NCI-H128 (cell line): ENCODE measurements around the gene RNASEH2A.
"Not testable (repeated sequence)": the region's sequence is repeated elsewhere in the genome, so short reads cannot be mapped to it uniquely, and the experiment has no call there.

ENCODE experiments used
- DNase-seq: peaks from one replicate; lab custom pipeline; 2025; ENCODE audit not compliant: unreplicated experiment; lab: John Stamatoyannopoulos, UW

Gene RNASEH2A

GRCh38 chr19:12828494-12828893 lies 22.1 kb downstream of the RNASEH2A start:
- peak; percentile 59 for DNase-seq

- no peak for DNase-seq
Observed at GRCh38 chr19:12833418-12833737, 27.0 kb downstream of the RNASEH2A start.

GRCh38 chr19:12833738-12834565 lies 27.6 kb downstream of the RNASEH2A start:
- DNase-seq = peak; percentile 39

GRCh38 chr19:12834566-12834943 lies 28.2 kb downstream of the RNASEH2A start, which contains the start of gene RTBDN:
Gene RTBDN, minus strand, starts transcription at chr19:12834579. Its CDS starts 4,600 bp downstream, at chr19:12829979.
- DNase-seq = no peak

- DNase-seq = peak; percentile 21
Observed at GRCh38 chr19:12834976-12835757, 28.8 kb downstream of the RNASEH2A start.

- no peak for DNase-seq
Observed at GRCh38 chr19:12836529-12836863, 30.1 kb downstream of the RNASEH2A start.

- DNase-seq = no peak
Observed at GRCh38 chr19:12837225-12837624, 30.8 kb downstream of the RNASEH2A start.

GRCh38 chr19:12838182-12838885 lies 31.9 kb downstream of the RNASEH2A start, which contains the start of gene MAST1:
Gene MAST1, plus strand, starts transcription at chr19:12838515. Its CDS starts 58 bp downstream, at chr19:12838573.
- peak; percentile 28 for DNase-seq

GRCh38 chr19:12838886-12839756 lies 32.7 kb downstream of the RNASEH2A start:
- no peak for DNase-seq

GRCh38 chr19:12840091-12841079 lies 34.0 kb downstream of the RNASEH2A start:
- no peak for DNase-seq

- DNase-seq = no peak
Observed at GRCh38 chr19:12841094-12841493, 34.7 kb downstream of the RNASEH2A start.

GRCh38 chr19:12842511-12842910 lies 36.1 kb downstream of the RNASEH2A start:
- no peak for DNase-seq

GRCh38 chr19:12843328-12843727 lies 36.9 kb downstream of the RNASEH2A start:
- no peak for DNase-seq

- no peak for DNase-seq
Observed at GRCh38 chr19:12843999-12844732, 37.8 kb downstream of the RNASEH2A start.

GRCh38 chr19:12846613-12847012 lies 40.2 kb downstream of the RNASEH2A start:
- not testable (repeated sequence) for DNase-seq

GRCh38 chr19:12847159-12848139 lies 41.1 kb downstream of the RNASEH2A start:
- DNase-seq = peak; percentile 45

GRCh38 chr19:12856653-12857052 lies 50.3 kb downstream of the RNASEH2A start:
- DNase-seq = no peak
